ENCODE data around the gene SLC34A3. TPM values are rescaled to one million over a fixed set of nuclear protein-coding genes. Genes with fewer than 3 reads are reported as not detected.

Gene SLC34A3
- total and polyA plus RNA-seq, 12 donors: not detected

DNA sequence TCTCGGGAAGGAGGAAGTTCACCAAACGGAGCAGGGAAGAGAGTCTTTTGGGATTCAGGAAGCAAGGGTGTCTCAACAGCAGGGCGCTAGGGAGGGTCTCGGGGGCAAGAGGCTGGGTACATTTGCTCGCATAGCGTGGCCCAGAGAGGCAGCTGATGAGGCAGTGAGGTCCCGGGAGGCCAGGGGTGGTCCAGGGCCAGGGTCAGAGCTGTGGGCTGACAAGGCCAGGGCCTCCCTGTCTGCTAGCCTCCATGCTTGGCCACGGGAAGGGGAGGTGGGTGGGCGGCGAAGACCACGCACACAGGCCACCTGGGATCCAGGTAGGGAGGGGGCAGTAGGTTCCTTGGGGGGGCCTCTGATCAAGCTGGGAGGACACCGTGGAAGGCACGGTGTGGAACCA lies 19.2 kb upstream of the SLC34A3 start:
- H3K36me3 ChIP-seq: peaks cover 0 to 50% (median 0%) of the 10 kb centered on the region in 9 donors
- no peak overlapping the region for H3K27ac ChIP-seq
- TF ChIP-seq, protein P1, sequence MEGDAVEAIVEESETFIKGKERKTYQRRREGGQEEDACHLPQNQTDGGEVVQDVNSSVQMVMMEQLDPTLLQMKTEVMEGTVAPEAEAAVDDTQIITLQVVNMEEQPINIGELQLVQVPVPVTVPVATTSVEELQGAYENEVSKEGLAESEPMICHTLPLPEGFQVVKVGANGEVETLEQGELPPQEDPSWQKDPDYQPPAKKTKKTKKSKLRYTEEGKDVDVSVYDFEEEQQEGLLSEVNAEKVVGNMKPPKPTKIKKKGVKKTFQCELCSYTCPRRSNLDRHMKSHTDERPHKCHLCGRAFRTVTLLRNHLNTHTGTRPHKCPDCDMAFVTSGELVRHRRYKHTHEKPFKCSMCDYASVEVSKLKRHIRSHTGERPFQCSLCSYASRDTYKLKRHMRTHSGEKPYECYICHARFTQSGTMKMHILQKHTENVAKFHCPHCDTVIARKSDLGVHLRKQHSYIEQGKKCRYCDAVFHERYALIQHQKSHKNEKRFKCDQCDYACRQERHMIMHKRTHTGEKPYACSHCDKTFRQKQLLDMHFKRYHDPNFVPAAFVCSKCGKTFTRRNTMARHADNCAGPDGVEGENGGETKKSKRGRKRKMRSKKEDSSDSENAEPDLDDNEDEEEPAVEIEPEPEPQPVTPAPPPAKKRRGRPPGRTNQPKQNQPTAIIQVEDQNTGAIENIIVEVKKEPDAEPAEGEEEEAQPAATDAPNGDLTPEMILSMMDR (IDR thresholded peaks at IDR 0.05): no peak
- ATAC-seq: no peak
- H3K27me3 ChIP-seq: no peaks in the 10 kb centered on the region
- no peak overlapping the region for H3K4me3 ChIP-seq
- intact Hi-C loops (cut with DNase I): no loop called here
- no peak for DNase-seq
- H3K9me3 ChIP-seq: no peaks in the 10 kb centered on the region
- peaks cover 0 to 10% (median 6%) of the 10 kb centered on the region in 9 donors for H3K4me1 ChIP-seq
- 78 to 85% methylated on average over 13 of the region's 13 CpGs for whole genome bisulfite sequencing, 2 donors

DNA sequence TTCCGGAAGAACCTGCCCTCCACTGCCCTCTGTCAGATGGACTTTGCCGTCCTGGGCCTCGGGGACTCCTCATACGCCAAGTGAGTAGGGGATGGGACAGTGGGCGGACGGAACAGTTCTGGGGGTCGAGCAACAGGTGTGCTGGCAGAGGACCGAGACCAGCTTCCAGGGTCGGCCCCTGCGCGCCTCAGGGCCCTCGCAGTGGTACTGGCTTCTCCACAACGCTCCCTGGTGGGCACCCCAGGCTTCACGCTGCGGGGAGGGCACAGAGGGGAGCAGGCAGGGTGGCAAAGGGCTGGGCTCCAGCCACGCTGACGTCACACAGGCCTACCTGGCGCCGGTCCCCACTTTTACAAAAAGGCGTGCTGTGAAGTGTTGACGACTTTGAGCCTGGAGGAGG lies 18.2 kb upstream of the SLC34A3 start:
- Histone ChIP-seq H3K36me3 (peaks cover 0 to 52% (median 0%) of the 10 kb centered on the region in 9 donors), H3K27ac (no peak overlapping the region), H3K4me3 (no peak overlapping the region), H3K9me3 (no peaks in the 10 kb centered on the region), H3K4me1 (peaks cover 0 to 9% (median 5%) of the 10 kb centered on the region in 9 donors), H3K27me3 (no peaks in the 10 kb centered on the region)
- no peak for ATAC-seq
- DNase-seq: no peak
- TF ChIP-seq, protein P1 (IDR thresholded peaks at IDR 0.05): no peak
- 83 to 84% methylated on average over 21 of the region's 21 CpGs for WGBS, 2 donors
- intact Hi-C loops (cut with DNase I): no loop called here

DNA sequence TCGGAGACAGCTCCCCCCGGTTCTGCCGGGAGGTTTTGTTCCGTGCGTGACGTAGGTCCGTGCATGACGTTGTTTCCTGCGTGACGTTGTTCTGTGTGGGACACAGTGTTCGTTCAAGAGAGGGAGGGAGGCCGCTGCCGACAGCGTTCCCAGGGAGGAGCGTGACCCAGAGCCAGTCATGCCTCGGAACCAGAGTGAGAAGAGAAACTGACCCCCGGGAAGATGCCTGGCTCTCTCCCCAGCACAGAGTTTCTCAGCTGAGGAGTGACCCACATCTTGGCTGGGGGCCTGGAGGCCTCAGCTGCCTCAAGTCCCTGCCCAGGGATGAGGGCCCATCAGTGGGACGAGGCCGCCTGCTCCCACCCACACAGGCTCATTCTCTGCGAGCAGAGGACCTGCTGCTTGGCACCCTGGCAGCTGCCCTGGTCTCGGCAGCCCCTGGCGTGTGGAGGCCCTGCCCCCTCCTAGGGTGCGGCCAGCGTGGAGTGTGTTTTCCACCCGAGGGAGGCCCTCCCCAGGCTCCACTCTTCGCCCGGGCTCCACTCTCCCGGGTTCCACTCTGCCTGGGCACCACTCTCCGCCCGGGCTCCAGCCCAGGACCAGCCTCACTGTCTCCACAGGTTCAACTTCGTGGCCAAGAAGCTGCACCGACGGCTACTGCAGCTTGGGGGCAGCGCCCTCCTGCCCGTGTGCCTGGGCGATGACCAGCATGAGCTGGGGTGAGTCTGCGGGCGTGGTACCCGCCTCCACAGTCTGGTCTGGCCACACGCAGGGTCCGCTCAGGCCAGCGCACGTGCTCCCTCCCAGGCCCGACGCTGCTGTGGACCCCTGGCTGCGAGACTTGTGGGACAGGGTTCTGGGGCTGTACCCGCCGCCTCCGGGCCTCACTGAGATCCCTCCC lies 17.3 kb upstream of the SLC34A3 start:
- H3K36me3 ChIP-seq: peaks cover 0 to 52% (median 0%) of the 10 kb centered on the region in 9 donors
- peaks cover 4 to 17% (median 12%) of the 10 kb centered on the region in 9 donors for H3K4me1 ChIP-seq
- 91% methylated on average over 49 of the region's 49 CpGs for WGBS, 2 donors

DNA sequence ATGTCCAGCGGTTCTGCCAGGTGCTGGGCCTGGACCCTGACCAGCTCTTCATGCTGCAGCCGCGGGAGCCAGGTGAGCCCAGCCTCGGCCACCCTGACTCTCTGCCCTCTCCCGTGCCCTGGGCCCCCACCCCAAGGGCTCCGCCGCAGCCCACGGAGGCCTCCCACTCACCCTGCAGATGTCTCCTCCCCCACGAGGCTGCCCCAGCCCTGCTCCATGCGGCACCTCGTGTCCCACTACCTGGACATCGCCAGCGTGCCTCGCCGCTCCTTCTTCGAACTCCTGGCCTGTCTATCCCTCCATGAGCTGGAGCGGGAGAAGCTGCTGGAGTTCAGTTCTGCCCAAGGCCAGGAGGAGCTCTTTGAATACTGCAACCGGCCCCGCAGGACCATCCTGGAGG lies 16.1 kb upstream of the SLC34A3 start:
- no peak overlapping the region for H3K27ac ChIP-seq
- DNase-seq: no peak
- H3K4me1 ChIP-seq: peaks cover 10 to 28% (median 19%) of the 10 kb centered on the region in 9 donors
- H3K9me3 ChIP-seq: no peaks in the 10 kb centered on the region
- no peak overlapping the region for H3K4me3 ChIP-seq
- intact Hi-C loops (cut with DNase I): no loop called here
- no peak for ATAC-seq
- no peaks in the 10 kb centered on the region for H3K27me3 ChIP-seq
- peaks cover 0 to 41% (median 0%) of the 10 kb centered on the region in 9 donors for H3K36me3 ChIP-seq
- TF ChIP-seq, protein P1 (IDR thresholded peaks at IDR 0.05): no peak
- 94% methylated on average over 18 to 19 of the region's 19 CpGs for WGBS, 2 donors

More for the DNA sequence above, 17.3 kb upstream of the SLC34A3 start:
- H3K27ac ChIP-seq: no peak overlapping the region
- TF ChIP-seq, protein P1 (IDR thresholded peaks at IDR 0.05): peak in 1 of 9 donors; percentile 5
- no peak for DNase-seq
- H3K27me3 ChIP-seq: no peaks in the 10 kb centered on the region
- intact Hi-C loops (cut with DNase I): no loop called here
- H3K4me3 ChIP-seq: no peak overlapping the region
- ATAC-seq: no peak
- no peaks in the 10 kb centered on the region for H3K9me3 ChIP-seq

All from heart right ventricle (tissue), 16 donors.